GM13977 (cell line): ENCODE data around the gene RARG.
A peak's percentile ranks its signal among the peaks of the same experiment; 100 is the strongest.

Experiments
- DNase-seq: peaks from one replicate; pipeline ENCODE4 v3.0.0; 2012; ENCODE audit warnings: low spot score
- in situ Hi-C: fragments of 300-500 bp; cut with MboI; formaldehyde crosslinking; loops from one replicate; pipeline ENCODE4 v1.12.0; 2022; ENCODE audit warnings: low sequenced_read_pairs, low pct_unique_long_range_greater_than_20kb, mixed read lengths, inconsistent platforms; ENCODE audit not compliant: unreplicated experiment
- TF ChIP-seq, protein P1 (sequence below): IDR thresholded peaks from 2 replicates; pipeline ENCODE4 v1.5.1; 2012; ENCODE audit warnings: mild to moderate bottlenecking, control low read depth; ENCODE audit not compliant: insufficient read depth; ENCODE audit errors: extremely low read depth, missing control alignments

RARG gene

DNA sequence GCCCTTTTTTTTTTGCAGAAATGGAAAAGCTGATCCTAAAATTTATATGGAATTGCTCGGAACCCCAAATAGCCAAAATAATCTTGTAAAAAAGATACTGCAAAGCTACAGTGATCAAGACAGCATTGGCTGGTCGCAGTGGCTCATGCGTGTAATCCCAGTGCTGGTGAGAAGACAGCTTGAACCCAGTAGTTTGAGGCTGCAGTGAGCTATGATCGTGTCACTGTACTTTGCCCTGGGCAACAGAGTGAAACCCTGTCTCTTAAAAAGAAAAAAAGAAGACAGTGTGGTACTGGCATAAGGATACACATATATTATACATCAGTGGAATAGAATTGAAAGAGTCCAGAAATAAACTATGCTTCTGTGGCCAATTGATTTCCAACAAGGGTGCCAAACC, 30.4 kb downstream of the RARG start:
- TF ChIP-seq, protein P1, sequence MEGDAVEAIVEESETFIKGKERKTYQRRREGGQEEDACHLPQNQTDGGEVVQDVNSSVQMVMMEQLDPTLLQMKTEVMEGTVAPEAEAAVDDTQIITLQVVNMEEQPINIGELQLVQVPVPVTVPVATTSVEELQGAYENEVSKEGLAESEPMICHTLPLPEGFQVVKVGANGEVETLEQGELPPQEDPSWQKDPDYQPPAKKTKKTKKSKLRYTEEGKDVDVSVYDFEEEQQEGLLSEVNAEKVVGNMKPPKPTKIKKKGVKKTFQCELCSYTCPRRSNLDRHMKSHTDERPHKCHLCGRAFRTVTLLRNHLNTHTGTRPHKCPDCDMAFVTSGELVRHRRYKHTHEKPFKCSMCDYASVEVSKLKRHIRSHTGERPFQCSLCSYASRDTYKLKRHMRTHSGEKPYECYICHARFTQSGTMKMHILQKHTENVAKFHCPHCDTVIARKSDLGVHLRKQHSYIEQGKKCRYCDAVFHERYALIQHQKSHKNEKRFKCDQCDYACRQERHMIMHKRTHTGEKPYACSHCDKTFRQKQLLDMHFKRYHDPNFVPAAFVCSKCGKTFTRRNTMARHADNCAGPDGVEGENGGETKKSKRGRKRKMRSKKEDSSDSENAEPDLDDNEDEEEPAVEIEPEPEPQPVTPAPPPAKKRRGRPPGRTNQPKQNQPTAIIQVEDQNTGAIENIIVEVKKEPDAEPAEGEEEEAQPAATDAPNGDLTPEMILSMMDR: no peak
- DNase-seq: no peak
- in situ Hi-C loops: no loop called here

DNA sequence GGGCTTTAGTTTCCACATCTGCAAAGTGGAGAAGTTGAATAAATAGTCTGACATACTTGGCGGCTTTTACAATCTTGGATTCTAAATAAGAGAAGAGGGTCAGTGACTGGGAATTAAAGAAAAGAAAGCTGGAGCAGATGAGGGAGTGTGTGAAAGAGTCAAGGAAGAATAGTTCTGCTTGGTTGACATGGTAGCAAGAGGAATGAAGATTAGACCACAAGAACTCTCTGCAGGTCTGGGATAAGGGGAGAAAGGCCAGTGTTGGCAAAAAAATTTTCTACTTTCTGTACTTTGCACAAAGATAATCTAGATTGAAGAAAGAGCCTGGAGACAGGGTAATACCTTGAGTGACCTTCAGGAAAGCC, 30.9 kb downstream of the RARG start:
- in situ Hi-C loops: no loop called here
- TF ChIP-seq, protein P1: no peak
- DNase-seq: no peak

DNA sequence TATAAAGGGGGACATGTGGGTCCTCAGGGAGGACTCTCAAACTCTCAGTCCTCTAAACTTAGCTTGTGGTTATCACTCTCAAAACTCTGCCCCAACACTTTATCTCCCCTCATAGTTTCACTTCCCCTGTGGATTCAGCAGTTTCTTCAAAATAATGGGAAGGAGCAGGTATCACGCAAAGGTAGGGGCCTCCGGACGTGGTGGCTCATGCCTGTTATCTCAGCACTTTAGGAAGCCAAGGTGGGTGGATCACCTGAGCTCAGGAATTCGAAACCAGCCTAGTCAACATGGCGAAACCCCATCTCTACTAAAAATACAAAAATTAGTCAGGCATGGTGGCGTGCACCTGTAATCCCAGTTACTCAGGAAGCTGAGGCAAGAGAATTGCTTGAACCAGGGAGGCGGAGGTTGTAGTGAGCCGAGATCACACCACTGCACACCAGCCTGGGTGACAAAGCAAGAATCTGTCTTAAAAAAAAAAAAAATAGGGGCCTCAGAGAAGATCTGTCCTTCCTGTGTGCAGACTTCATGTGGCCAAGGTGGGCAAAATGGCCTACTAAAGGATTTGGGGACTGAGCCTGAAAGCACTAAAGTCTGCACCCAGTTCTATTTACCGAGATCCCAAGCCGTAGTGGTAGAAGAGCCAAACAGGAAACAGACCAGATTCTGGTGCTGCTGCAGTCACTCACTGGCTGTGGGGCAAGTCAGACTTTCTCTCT, 31.4 kb downstream of the RARG start:
- in situ Hi-C loops: no loop called here
- peak; percentile 71 for DNase-seq
- TF ChIP-seq, protein P1: no peak

DNA sequence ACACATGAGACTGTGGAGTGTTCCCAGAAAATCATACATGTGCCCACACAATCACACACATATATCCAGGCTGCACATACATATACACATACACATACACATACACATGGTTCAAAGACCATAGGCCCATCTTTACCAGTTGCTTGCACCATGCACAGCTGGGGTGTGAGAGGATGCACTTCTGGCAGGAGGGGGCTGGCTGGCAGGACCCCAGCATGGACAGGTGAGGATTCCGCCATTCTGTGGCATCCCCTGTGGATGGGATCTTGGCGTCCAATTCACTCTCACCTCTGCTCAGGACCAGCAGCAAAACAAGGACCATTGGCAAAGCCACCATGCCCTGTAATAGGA, 31.9 kb downstream of the RARG start:
- in situ Hi-C loops: no loop called here
- DNase-seq: no peak
- TF ChIP-seq, protein P1: no peak

- DNase-seq: no peak
- in situ Hi-C loops: no loop called here
- TF ChIP-seq, protein P1: no peak
Observed at GRCh38 chr12:53199700-53200099, 32.3 kb downstream of the RARG start.

GRCh38 chr12:53198486-53199110, 33.4 kb downstream of the RARG start:
- DNase-seq: no peak
- in situ Hi-C loops: no loop called here
- TF ChIP-seq, protein P1: no peak
